CD4-positive, alpha-beta T cell (primary cell): ENCODE data around the gene B3GALT2. TPM values are rescaled to one million over a fixed set of nuclear protein-coding genes. Genes with fewer than 3 reads are reported as not detected.
A peak's percentile ranks its signal among the peaks of the same experiment; 100 is the strongest.
"Not testable (repeated sequence)": the region's sequence is repeated elsewhere in the genome, so short reads cannot be mapped to it uniquely, and the experiment has no call there.

ENCODE experiments used
- ATAC-seq: fragments of 200-7000 bp; cut with Tn5 transposase; one replicate; pipeline ENCODE4 v1.10.0; 2022; ENCODE audit warnings: mild to moderate bottlenecking; ENCODE audit not compliant: poor library complexity
- CTCF ChIA-PET: fragments of 350-600 bp; sonication (Branson Sonifier 250); formaldehyde crosslinking; loops from one replicate; lab custom pipeline; 2021; ENCODE audit warnings: antibody characterized with exemption, inconsistent platforms; lab: Charles Lee
- POLR2A ChIA-PET: fragments of 350-600 bp; sonication (Branson Sonifier 250); formaldehyde crosslinking; loops from one replicate; lab custom pipeline; 2021; ENCODE audit warnings: antibody characterized with exemption, inconsistent platforms; lab: Charles Lee
- DNase-seq, 14 experiments: peaks; one replicate each; pipeline ENCODE4 v3.0.0-alpha.2; 2013 to 2020; ENCODE audit warnings: mixed read lengths in 2 of 14
- H3K27ac ChIP-seq, 2 donors: one replicate each; pipeline versions ENCODE4 v1.5.1 to v1.7.0; 2013; ENCODE audit warnings: low read length in 2 of 2, low read depth in 1 of 2, mild to moderate bottlenecking in 1 of 2
- H3K27me3 ChIP-seq, 2 experiments: 1 replicate in 1 of 2; 2 replicates in 1 of 2; pipeline versions ENCODE4 v1.6.1 to v1.7.0; 2013; ENCODE audit warnings: low read length in 2 of 2, control low read depth in 1 of 2, mild to moderate bottlenecking in 1 of 2, moderate library complexity in 1 of 2; ENCODE audit not compliant: insufficient read depth in 2 of 2, control insufficient read depth in 1 of 2
- H3K36me3 ChIP-seq: one replicate; pipeline ENCODE4 v1.6.1; 2013; ENCODE audit warnings: low read length, control low read depth; ENCODE audit not compliant: insufficient read depth
- H3K4me1 ChIP-seq: one replicate; pipeline ENCODE4 v1.6.1; 2013; ENCODE audit warnings: low read length, control low read depth; ENCODE audit not compliant: insufficient read depth
- H3K4me3 ChIP-seq: one replicate; pipeline ENCODE4 v1.5.1; 2013; ENCODE audit warnings: mild to moderate bottlenecking, low read length, moderate library complexity
- H3K9me3 ChIP-seq, 2 experiments: 1 replicate in 1 of 2; 2 replicates in 1 of 2; pipeline versions ENCODE4 v1.6.1 to v1.7.0; 2013; ENCODE audit warnings: low read length in 2 of 2, mild to moderate bottlenecking in 2 of 2, control low read depth in 1 of 2, moderate library complexity in 1 of 2; ENCODE audit not compliant: control insufficient read depth in 1 of 2, insufficient read depth in 1 of 2
- H3K27ac Mint-ChIP-seq: one replicate; pipeline ENCODE4 v1.8.0; 2020; ENCODE audit warnings: mixed read lengths
- H3K27me3 Mint-ChIP-seq: one replicate; pipeline ENCODE4 v1.8.0; 2021; ENCODE audit warnings: mixed read lengths
- H3K36me3 Mint-ChIP-seq: one replicate; pipeline ENCODE4 v1.8.0; 2021; ENCODE audit warnings: low read depth, mixed read lengths
- H3K4me1 Mint-ChIP-seq: one replicate; pipeline ENCODE4 v1.8.0; 2021; ENCODE audit warnings: low read depth, mixed read lengths
- H3K4me3 Mint-ChIP-seq: one replicate; pipeline ENCODE4 v1.8.0; 2020; ENCODE audit warnings: mild to moderate bottlenecking, mixed read lengths
- H3K9me3 Mint-ChIP-seq: one replicate; pipeline ENCODE4 v1.8.0; 2020; ENCODE audit warnings: mixed read lengths
- CTCF ChIP-seq: fragments of 200-600 bp; IDR thresholded peaks from one replicate; pipeline ENCODE4 v1.8.0; 2022; ENCODE audit warnings: antibody characterized with exemption, mild to moderate bottlenecking
- intact Hi-C, 2 experiments: fragments of 100-400 bp; cut with DNase I in 1 of 2; cut with micrococcal nuclease in 1 of 2; formaldehyde crosslinking; loops; one replicate each; pipeline versions ENCODE4 v1.15.1 to v1.9.0; 2023 to 2025; cut with DNase I, micrococcal nuclease
- total RNA-seq, 174 experiments: library from RNA in 2 of 174; stranded (reverse) in 2 of 174; gene quantifications; one replicate each; pipeline ENCODE4 v1.2.3 and lab custom pipeline; 2021 to 2026

Gene B3GALT2
- total RNA-seq, 2 experiments from 2014 or later, result 0.22 to 0.25 TPM

GRCh38 chr1:193190096-193190744 is 3.8 kb upstream of the B3GALT2 start:
- Mint-ChIP-seq H3K36me3 (peaks cover 47% of the 10 kb centered on the region), H3K4me3 (no peak overlapping the region), H3K9me3 (peaks cover 2% of the 10 kb centered on the region), H3K27me3 (no peaks in the 10 kb centered on the region), H3K27ac (peak overlapping the region; percentile 19), H3K4me1 (peaks cover 82% of the 10 kb centered on the region)
- ATAC-seq (no peak), DNase-seq (peak in 3 of 14 experiments; percentile 11 to 28 (median 14))
- POLR2A ChIA-PET, result interaction anchor here (1.0 to 1.2 kb wide), 2 partner anchors 11 to 350 kb away, joined by 3 read pairs; no protein-coding TSS in a partner anchor
- no peaks in the 10 kb centered on the region for H3K36me3 ChIP-seq
- TF ChIP-seq CTCF, result no peak
- CTCF ChIA-PET, result interaction anchor here (1.1 kb wide), 1 partner anchor 9 kb away, joined by 4 read pairs; no protein-coding TSS in a partner anchor
- no peak overlapping the region for H3K4me3 ChIP-seq
- peaks cover 0 to 8% of the 10 kb centered on the region in 2 experiments for H3K9me3 ChIP-seq
- H3K27me3 ChIP-seq, result no peaks in the 10 kb centered on the region
- no peak overlapping the region for H3K27ac ChIP-seq
- intact Hi-C loops, result no loop called here
- peaks cover 7% of the 10 kb centered on the region for H3K4me1 ChIP-seq

- no peaks in the 10 kb centered on the region for H3K27me3 ChIP-seq
- POLR2A ChIA-PET, result interaction anchor here (0.8 kb wide), 1 partner anchor 566 kb away, joined by 3 read pairs; no protein-coding TSS in a partner anchor
- intact Hi-C loops, result loop anchor here in 1 of 2 experiments (5.0 to 10.0 kb wide), 3 partner anchors 218 to 975 kb away; no protein-coding TSS in a partner anchor
- ATAC-seq (no peak), DNase-seq (no peak)
- H3K4me3 ChIP-seq, result no peak overlapping the region
- H3K9me3 Mint-ChIP-seq, result peaks cover 2% of the 10 kb centered on the region
- CTCF ChIA-PET, result no interaction called here
- no peak for TF ChIP-seq CTCF
- H3K27ac Mint-ChIP-seq, result no peak overlapping the region
- H3K36me3 ChIP-seq, result no peaks in the 10 kb centered on the region
- no peak overlapping the region for H3K4me3 Mint-ChIP-seq
- peaks cover 7% of the 10 kb centered on the region for H3K4me1 ChIP-seq
- H3K27ac ChIP-seq, result no peak overlapping the region
- H3K4me1 Mint-ChIP-seq, result peaks cover 84% of the 10 kb centered on the region
- peaks cover 0 to 8% of the 10 kb centered on the region in 2 experiments for H3K9me3 ChIP-seq
- H3K27me3 Mint-ChIP-seq, result no peaks in the 10 kb centered on the region
- H3K36me3 Mint-ChIP-seq, result peaks cover 41% of the 10 kb centered on the region
Observed at GRCh38 chr1:193189442-193190095, 3.2 kb upstream of the B3GALT2 start.

GRCh38 chr1:193188915-193189314 is 2.5 kb upstream of the B3GALT2 start:
- CTCF ChIA-PET, result not testable (repeated sequence)

More at GRCh38 chr1:193188915-193189314, 2.5 kb upstream of the B3GALT2 start:
- H3K27ac Mint-ChIP-seq, H3K27me3 Mint-ChIP-seq, DNase-seq, H3K9me3 Mint-ChIP-seq, H3K4me1 ChIP-seq, H3K27ac ChIP-seq, ATAC-seq, H3K4me3 Mint-ChIP-seq, H3K4me3 ChIP-seq, H3K27me3 ChIP-seq, H3K9me3 ChIP-seq, H3K36me3 ChIP-seq: not testable (repeated sequence)
- peaks cover 35% of the 10 kb centered on the region for H3K36me3 Mint-ChIP-seq
- intact Hi-C loops, result loop anchor here in 1 of 2 experiments (5.0 to 10.0 kb wide), 3 partner anchors 218 to 976 kb away; no protein-coding TSS in a partner anchor
- POLR2A ChIA-PET, result interaction anchor here (0.8 kb wide), 1 partner anchor 566 kb away, joined by 3 read pairs; no protein-coding TSS in a partner anchor
- peaks cover 82% of the 10 kb centered on the region for H3K4me1 Mint-ChIP-seq
